ENCODE measurements around the gene MTARC1. TPM values are rescaled to one million over a fixed set of nuclear protein-coding genes. Genes with fewer than 3 reads are reported as not detected.

MTARC1 gene
- total and polyA plus RNA-seq, 10 of the 15 experiments (the other 5 are each of a cell fraction or from before 2014, with no cell fraction given): 0.23 to 1.5 (median 0.48) TPM

DNA sequence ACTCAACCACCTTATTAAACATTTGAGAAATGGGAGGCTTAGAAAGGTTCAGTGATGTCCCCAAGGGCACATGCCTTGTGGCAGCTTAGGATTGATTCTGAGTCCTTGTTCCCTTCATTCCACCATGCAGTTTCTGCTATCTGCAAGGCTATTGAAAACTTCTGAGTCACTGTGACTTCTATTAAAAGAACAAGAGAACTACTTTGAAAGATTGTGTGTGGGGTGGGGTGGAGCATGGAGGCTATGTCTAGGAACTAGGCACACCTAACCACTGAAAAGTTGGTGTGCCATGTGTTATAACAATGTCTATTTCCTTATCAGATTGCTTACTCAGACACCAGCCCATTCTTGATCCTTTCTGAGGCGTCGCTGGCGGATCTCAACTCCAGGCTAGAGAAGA is 10.8 kb downstream of the MTARC1 start:
- Histone ChIP-seq H2AFZ (ENCODE audit: control insufficient read depth, low read depth, low read length) (no peak overlapping the region), H3K27me3 (replicated peaks in 1 of 2; ENCODE audit: control insufficient read depth in 2 of 2, insufficient read depth in 2 of 2, low read length in 1 of 2) (no peaks in the 10 kb centered on the region), H3K27ac (ENCODE audit: control insufficient read depth, insufficient read depth) (no peak overlapping the region), H3K79me2 (ENCODE audit: control insufficient read depth, insufficient read depth, low read length) (no peaks in the 10 kb centered on the region), H3K4me3 (no peak overlapping the region), H3K4me1 (ENCODE audit: control insufficient read depth, insufficient read depth, low read length) (no peaks in the 10 kb centered on the region), H3K9me3 (replicated peaks; ENCODE audit: control insufficient read depth, insufficient read depth, low read length) (no peaks in the 10 kb centered on the region), H3K36me3 (ENCODE audit: control insufficient read depth in 2 of 2, insufficient read depth in 2 of 2, low read length in 1 of 2) (no peaks in the 10 kb centered on the region), H3K9ac (ENCODE audit: control insufficient read depth, insufficient read depth, low read length) (no peak overlapping the region), H3K4me2 (ENCODE audit: control insufficient read depth, insufficient read depth) (no peak overlapping the region), H4K20me1 (ENCODE audit: control insufficient read depth, insufficient read depth) (no peaks in the 10 kb centered on the region)
- BruUV-seq (replicated peaks): no TSS peak
- SMC1A ChIA-PET (ENCODE audit: uncharacterized antibody, unreplicated experiment): no interaction called here
- in situ Hi-C loops (cut with MboI): no loop called here
- no peak for FAIRE-seq
- no peak for ATAC-seq
- POLR2A ChIA-PET: no interaction called here
- no peak for DNase-seq (ENCODE audit: low read depth, low spot score)
- intact Hi-C loops (cut with micrococcal nuclease; ENCODE audit: unreplicated experiment): no loop called here
- WGBS (ENCODE audit: insufficient coverage, insufficient replicate concordance, low lambda C conversion rate, missing lambda C conversion rate): 46% methylated on average over 3 of the region's 3 CpGs
- CTCF ChIA-PET: no interaction called here
- RAD21 ChIA-PET (ENCODE audit: unreplicated experiment): no interaction called here
- no peak for TF ChIP-seq BRCA1 (IDR thresholded peaks at IDR 0.05; ENCODE audit: low read depth, low read length)
- TF ChIP-seq SUPT20H (IDR thresholded peaks at IDR 0.05; ENCODE audit: borderline replicate concordance, control insufficient read depth, low read depth, low read length): no peak
- TF ChIP-seq KDM1A (IDR thresholded peaks at IDR 0.05; ENCODE audit: borderline replicate concordance): no peak
- TF ChIP-seq, protein P1, sequence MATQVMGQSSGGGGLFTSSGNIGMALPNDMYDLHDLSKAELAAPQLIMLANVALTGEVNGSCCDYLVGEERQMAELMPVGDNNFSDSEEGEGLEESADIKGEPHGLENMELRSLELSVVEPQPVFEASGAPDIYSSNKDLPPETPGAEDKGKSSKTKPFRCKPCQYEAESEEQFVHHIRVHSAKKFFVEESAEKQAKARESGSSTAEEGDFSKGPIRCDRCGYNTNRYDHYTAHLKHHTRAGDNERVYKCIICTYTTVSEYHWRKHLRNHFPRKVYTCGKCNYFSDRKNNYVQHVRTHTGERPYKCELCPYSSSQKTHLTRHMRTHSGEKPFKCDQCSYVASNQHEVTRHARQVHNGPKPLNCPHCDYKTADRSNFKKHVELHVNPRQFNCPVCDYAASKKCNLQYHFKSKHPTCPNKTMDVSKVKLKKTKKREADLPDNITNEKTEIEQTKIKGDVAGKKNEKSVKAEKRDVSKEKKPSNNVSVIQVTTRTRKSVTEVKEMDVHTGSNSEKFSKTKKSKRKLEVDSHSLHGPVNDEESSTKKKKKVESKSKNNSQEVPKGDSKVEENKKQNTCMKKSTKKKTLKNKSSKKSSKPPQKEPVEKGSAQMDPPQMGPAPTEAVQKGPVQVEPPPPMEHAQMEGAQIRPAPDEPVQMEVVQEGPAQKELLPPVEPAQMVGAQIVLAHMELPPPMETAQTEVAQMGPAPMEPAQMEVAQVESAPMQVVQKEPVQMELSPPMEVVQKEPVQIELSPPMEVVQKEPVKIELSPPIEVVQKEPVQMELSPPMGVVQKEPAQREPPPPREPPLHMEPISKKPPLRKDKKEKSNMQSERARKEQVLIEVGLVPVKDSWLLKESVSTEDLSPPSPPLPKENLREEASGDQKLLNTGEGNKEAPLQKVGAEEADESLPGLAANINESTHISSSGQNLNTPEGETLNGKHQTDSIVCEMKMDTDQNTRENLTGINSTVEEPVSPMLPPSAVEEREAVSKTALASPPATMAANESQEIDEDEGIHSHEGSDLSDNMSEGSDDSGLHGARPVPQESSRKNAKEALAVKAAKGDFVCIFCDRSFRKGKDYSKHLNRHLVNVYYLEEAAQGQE (IDR thresholded peaks at IDR 0.05; ENCODE audit: low read depth, low read length): no peak
- TF ChIP-seq, protein P2, sequence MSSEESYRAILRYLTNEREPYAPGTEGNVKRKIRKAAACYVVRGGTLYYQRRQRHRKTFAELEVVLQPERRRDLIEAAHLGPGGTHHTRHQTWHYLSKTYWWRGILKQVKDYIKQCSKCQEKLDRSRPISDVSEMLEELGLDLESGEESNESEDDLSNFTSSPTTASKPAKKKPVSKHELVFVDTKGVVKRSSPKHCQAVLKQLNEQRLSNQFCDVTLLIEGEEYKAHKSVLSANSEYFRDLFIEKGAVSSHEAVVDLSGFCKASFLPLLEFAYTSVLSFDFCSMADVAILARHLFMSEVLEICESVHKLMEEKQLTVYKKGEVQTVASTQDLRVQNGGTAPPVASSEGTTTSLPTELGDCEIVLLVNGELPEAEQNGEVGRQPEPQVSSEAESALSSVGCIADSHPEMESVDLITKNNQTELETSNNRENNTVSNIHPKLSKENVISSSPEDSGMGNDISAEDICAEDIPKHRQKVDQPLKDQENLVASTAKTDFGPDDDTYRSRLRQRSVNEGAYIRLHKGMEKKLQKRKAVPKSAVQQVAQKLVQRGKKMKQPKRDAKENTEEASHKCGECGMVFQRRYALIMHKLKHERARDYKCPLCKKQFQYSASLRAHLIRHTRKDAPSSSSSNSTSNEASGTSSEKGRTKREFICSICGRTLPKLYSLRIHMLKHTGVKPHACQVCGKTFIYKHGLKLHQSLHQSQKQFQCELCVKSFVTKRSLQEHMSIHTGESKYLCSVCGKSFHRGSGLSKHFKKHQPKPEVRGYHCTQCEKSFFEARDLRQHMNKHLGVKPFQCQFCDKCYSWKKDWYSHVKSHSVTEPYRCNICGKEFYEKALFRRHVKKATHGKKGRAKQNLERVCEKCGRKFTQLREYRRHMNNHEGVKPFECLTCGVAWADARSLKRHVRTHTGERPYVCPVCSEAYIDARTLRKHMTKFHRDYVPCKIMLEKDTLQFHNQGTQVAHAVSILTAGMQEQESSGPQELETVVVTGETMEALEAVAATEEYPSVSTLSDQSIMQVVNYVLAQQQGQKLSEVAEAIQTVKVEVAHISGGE (CRISPR knock-in tag; IDR thresholded peaks at IDR 0.05): no peak
- no peak for TF ChIP-seq ZNF274 (IDR thresholded peaks at IDR 0.05; ENCODE audit: insufficient read depth, insufficient read length)
- no peak for TF ChIP-seq POLR2AphosphoS5 (IDR thresholded peaks at IDR 0.05; ENCODE audit: low read length)
- TF ChIP-seq ZSCAN29 (IDR thresholded peaks at IDR 0.05): no peak
- TF ChIP-seq IKZF1 (conservative IDR thresholded peaks at IDR 0.05): no peak
- TF ChIP-seq PML (IDR thresholded peaks at IDR 0.05; ENCODE audit: low read length): no peak
- TF ChIP-seq, protein P3, sequence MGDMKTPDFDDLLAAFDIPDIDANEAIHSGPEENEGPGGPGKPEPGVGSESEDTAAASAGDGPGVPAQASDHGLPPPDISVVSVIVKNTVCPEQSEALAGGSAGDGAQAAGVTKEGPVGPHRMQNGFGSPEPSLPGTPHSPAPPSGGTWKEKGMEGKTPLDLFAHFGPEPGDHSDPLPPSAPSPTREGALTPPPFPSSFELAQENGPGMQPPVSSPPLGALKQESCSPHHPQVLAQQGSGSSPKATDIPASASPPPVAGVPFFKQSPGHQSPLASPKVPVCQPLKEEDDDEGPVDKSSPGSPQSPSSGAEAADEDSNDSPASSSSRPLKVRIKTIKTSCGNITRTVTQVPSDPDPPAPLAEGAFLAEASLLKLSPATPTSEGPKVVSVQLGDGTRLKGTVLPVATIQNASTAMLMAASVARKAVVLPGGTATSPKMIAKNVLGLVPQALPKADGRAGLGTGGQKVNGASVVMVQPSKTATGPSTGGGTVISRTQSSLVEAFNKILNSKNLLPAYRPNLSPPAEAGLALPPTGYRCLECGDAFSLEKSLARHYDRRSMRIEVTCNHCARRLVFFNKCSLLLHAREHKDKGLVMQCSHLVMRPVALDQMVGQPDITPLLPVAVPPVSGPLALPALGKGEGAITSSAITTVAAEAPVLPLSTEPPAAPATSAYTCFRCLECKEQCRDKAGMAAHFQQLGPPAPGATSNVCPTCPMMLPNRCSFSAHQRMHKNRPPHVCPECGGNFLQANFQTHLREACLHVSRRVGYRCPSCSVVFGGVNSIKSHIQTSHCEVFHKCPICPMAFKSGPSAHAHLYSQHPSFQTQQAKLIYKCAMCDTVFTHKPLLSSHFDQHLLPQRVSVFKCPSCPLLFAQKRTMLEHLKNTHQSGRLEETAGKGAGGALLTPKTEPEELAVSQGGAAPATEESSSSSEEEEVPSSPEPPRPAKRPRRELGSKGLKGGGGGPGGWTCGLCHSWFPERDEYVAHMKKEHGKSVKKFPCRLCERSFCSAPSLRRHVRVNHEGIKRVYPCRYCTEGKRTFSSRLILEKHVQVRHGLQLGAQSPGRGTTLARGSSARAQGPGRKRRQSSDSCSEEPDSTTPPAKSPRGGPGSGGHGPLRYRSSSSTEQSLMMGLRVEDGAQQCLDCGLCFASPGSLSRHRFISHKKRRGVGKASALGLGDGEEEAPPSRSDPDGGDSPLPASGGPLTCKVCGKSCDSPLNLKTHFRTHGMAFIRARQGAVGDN (IDR thresholded peaks at IDR 0.05): no peak
- TF ChIP-seq ZNF217 (IDR thresholded peaks at IDR 0.05): no peak

All from GM12878 (cell line).